ENCODE data around the gene SDHC.
"Not testable (repeated sequence)": the region's sequence is repeated elsewhere in the genome, so short reads cannot be mapped to it uniquely, and the experiment has no call there.

Gene SDHC

DNA sequence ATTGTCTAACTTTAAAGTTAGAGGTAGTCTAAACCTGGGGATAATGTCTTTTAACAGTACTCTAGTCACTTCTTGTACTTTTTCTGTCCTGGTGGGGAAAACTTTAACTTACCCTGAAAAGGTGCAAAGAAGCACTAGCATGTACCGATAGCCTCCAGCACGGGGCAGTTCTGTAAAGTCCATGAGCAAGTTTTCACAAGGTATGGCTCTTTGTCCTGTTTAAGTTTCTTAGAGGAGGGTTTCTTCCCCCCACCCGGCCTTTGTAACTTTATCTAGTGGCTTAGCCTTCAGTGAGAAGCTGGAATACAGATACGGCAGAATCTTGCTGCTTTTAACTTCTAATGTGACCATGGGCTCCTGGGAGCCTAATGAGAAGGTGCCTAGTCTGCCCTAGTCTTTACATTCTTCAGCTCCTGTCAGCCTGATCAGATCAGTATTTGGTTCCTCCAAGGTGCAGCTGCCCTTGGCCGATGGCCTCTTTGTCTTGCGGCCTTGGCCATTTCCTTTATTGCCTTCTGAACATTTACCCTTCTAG, 93.3 kb downstream of the SDHC start:
- DNase-seq (ENCODE audit: insufficient read length, low spot score) (no peak), FAIRE-seq (no peak)
- no peak for TF ChIP-seq CTCF (IDR thresholded peaks at IDR 0.05; ENCODE audit: insufficient read depth, missing control alignments)

GRCh38 chr1:161408429-161409052, 94.4 kb downstream of the SDHC start:
- TF ChIP-seq CTCF (IDR thresholded peaks at IDR 0.05; ENCODE audit: insufficient read depth, missing control alignments): no peak
- no peak for FAIRE-seq
- DNase-seq (ENCODE audit: insufficient read length, low spot score): no peak

DNA sequence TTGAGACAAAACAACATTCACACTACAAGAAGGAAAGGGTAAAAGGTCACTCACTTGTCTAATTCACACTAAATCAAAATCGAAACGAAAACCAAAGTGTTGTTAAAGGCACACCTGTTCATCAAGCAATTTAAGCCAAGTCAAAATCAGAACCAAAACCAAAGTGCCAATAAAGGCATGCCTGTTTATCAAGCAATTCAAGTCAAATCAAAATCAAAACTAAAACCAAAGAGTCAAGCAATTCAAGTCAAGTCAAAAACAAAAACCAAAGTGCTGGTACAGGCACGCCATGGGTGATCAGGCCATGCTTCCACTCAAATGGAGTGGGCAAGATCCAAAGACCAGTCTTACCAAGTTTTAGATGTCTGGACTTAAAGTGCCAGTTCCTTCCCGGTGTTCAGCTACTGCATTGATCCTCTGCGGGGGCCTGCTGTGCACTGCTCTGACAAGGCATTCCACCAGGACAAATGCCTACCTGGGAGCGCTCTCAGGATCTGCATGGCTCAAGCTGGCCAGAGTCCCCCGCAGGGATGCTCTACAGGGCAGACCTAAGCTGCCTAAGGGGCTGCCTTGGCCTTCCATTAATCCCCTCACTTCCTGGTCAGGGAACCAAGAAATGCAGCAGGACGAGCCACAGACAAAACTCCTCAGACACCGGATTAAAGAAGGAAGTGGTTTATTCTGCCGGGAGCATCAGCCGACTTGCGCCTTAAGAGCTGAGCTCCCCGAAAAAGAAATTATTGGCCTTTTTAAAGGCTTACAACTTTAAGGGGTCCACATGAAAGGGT, 95.9 kb downstream of the SDHC start:
- not testable (repeated sequence) for FAIRE-seq; DNase-seq (ENCODE audit: insufficient read length, low spot score)

DNA sequence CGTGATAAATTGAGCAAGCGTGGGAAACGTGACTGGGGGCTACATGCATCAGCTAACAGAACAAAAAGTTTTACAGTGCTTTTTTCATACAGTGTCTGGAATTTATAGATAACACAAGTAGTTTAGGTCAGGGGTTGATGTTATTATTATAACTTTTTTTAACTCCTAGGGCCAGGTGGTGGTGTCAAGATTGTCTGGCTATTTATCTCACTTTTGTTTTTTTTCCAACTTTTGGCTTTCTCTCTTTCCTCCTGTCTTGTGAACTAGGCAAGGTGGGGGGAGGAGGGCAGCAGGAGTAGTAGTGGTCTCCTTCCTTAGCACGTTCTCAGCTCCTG, 96.4 kb downstream of the SDHC start:
- not testable (repeated sequence) for FAIRE-seq; DNase-seq (ENCODE audit: insufficient read length, low spot score)

All from D721Med (cell line).